ENCODE measurements around the gene HNRNPUL1. TPM values are rescaled to one million over a fixed set of nuclear protein-coding genes. Genes with fewer than 3 reads are reported as not detected.

The HNRNPUL1 gene
- total and polyA plus RNA-seq, 12 donors: 55.5 to 151 (median 106) TPM

DNA sequence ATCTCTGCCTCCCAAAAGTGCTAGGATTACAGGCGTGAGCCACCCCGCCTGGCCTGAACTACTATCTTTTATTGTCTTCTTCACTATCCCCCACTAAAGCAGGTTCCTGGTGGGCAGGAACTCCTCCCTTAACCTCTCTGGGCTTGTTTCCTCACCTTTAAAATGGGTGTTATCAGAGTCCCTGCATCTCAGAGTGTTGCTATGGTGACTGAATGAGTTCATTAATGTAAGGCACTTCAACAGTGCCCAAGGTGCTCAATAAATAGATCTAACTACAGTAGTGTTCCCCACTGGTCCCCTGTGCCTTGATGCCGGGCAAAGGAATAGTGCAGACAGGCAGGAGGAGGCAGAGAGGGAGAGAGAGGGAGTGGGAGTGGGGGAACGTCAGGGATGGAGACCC lies 66.3 kb downstream of the HNRNPUL1 start:
- intact Hi-C loops (cut with DNase I): no loop called here
- Histone ChIP-seq H3K9me3 (no peaks in the 10 kb centered on the region), H3K36me3 (peaks cover 0 to 66% (median 0%) of the 10 kb centered on the region in 9 donors), H3K4me1 (peaks cover 21 to 76% (median 40%) of the 10 kb centered on the region in 9 donors), H3K4me3 (no peak overlapping the region), H3K27ac (no peak overlapping the region), H3K27me3 (no peaks in the 10 kb centered on the region)
- TF ChIP-seq, protein P1, sequence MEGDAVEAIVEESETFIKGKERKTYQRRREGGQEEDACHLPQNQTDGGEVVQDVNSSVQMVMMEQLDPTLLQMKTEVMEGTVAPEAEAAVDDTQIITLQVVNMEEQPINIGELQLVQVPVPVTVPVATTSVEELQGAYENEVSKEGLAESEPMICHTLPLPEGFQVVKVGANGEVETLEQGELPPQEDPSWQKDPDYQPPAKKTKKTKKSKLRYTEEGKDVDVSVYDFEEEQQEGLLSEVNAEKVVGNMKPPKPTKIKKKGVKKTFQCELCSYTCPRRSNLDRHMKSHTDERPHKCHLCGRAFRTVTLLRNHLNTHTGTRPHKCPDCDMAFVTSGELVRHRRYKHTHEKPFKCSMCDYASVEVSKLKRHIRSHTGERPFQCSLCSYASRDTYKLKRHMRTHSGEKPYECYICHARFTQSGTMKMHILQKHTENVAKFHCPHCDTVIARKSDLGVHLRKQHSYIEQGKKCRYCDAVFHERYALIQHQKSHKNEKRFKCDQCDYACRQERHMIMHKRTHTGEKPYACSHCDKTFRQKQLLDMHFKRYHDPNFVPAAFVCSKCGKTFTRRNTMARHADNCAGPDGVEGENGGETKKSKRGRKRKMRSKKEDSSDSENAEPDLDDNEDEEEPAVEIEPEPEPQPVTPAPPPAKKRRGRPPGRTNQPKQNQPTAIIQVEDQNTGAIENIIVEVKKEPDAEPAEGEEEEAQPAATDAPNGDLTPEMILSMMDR (IDR thresholded peaks at IDR 0.05): no peak
- no peak for ATAC-seq
- WGBS, 2 donors: 84 to 86% methylated on average over 4 of the region's 4 CpGs
- no peak for DNase-seq

DNA sequence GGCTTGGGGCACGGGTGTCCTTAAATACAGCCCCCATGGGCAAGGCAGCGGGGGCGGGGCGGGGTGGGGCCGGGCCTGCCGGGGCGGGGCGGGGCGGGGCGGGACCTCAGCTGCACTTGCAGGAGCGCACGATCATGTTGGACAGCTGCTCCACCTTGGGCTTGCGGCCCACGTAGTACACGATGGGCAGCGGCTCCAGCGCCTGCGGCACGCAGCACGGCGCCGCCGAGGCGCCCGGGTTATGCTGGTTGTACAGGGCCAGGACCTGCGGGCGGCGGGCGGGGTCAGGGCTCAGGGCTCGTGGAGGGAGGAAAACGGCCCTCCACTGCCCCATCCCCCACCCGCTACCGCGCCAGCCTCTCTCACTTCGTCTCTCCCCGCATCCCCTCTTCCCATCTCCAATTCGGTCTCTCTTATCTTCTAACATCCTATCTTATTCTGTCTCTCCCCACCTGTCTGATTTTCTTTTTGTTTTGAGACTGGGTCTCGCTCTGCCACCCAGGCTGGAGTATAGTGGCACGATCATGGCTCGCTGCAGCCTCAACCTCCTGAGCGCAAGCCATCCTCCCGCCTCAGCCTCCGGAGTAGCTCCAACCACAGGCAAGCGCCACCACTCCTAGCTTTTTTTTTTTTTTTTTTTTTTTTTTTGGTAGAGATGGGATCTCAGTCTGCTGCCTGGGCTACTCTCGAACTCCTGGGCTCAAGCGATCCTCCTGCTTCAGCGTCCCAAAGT lies 66.9 kb downstream of the HNRNPUL1 start:
- peaks cover 0 to 72% (median 0%) of the 10 kb centered on the region in 9 donors for H3K36me3 ChIP-seq
- TF ChIP-seq, protein P1 (IDR thresholded peaks at IDR 0.05): no peak
- H3K9me3 ChIP-seq: no peaks in the 10 kb centered on the region
- 60 to 71% methylated on average over 32 to 47 of the region's 47 CpGs for WGBS, 2 donors
- ATAC-seq (no peak), DNase-seq (no peak)
- no peaks in the 10 kb centered on the region for H3K27me3 ChIP-seq
- intact Hi-C loops (cut with DNase I): no loop called here
- H3K4me1 ChIP-seq: peaks cover 16 to 76% (median 39%) of the 10 kb centered on the region in 9 donors
- no peak overlapping the region for H3K4me3 ChIP-seq
- H3K27ac ChIP-seq: no peak overlapping the region

GRCh38 chr19:41332000-41332399 lies 67.8 kb downstream of the HNRNPUL1 start:
- peaks cover 11 to 71% (median 30%) of the 10 kb centered on the region in 9 donors for H3K4me1 ChIP-seq
- H3K36me3 ChIP-seq: peaks cover 0 to 81% (median 5%) of the 10 kb centered on the region in 9 donors
- no peaks in the 10 kb centered on the region for H3K9me3 ChIP-seq
- no peak overlapping the region for H3K4me3 ChIP-seq
- no peak overlapping the region for H3K27ac ChIP-seq
- ATAC-seq (no peak), DNase-seq (no peak)
- intact Hi-C loops (cut with DNase I): no loop called here
- 93% methylated on average over 16 of the region's 16 CpGs for WGBS, 2 donors
- TF ChIP-seq, protein P1 (IDR thresholded peaks at IDR 0.05): no peak
- H3K27me3 ChIP-seq: no peaks in the 10 kb centered on the region

DNA sequence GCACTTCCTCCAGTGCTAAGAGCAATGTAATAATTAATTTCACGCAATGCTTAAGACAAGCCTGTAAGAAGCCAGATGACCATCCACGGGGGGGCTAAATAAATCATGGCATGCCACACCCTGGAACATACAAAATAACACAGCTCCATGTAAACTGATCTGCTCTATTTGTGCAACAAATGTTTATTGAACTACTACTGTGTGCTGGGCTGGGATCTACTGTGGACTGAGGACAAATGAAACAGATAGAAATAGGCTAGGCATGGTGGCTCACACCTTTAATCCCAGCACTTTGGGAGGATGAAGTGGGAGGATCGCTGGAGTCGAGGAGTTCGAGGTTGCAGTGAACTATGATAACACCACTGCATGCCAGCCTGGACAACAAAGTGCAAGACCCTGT lies 68.3 kb downstream of the HNRNPUL1 start:
- TF ChIP-seq, protein P1 (IDR thresholded peaks at IDR 0.05): no peak
- DNase-seq (no peak), ATAC-seq (no peak)
- Histone ChIP-seq H3K4me1 (peaks cover 9 to 71% (median 27%) of the 10 kb centered on the region in 9 donors), H3K9me3 (no peaks in the 10 kb centered on the region), H3K36me3 (peaks cover 0 to 86% (median 5%) of the 10 kb centered on the region in 9 donors), H3K4me3 (no peak overlapping the region), H3K27me3 (no peaks in the 10 kb centered on the region), H3K27ac (no peak overlapping the region)
- intact Hi-C loops (cut with DNase I): no loop called here
- WGBS, 2 donors: 90 to 93% methylated on average over 5 of the region's 5 CpGs

Measured in heart right ventricle (tissue), 16 donors.